Brain microvascular endothelial cell (primary cell): ENCODE measurements around the gene CHST11.

ENCODE experiments used
- DNase-seq: peaks from one replicate; pipeline ENCODE4 v3.0.0-alpha.2; 2020
- H3K27ac ChIP-seq: fragments of 250-450 bp; sonication (Bioruptor Pico); 2 replicates; pipeline ENCODE4 v1.5.1; 2020; ENCODE audit warnings: mild to moderate bottlenecking, moderate library complexity
- H3K27me3 ChIP-seq: fragments of 250-450 bp; sonication (Bioruptor Pico); replicated peaks from 2 replicates; pipeline ENCODE4 v1.5.1; 2020; ENCODE audit warnings: mild to moderate bottlenecking
- H3K36me3 ChIP-seq: fragments of 250-450 bp; sonication (Bioruptor Pico); replicated peaks from 2 replicates; pipeline ENCODE4 v1.5.1; 2020; ENCODE audit warnings: mild to moderate bottlenecking
- H3K4me3 ChIP-seq: 2 replicates; pipeline ENCODE4 v1.5.1; 2011; ENCODE audit warnings: low read depth, mild to moderate bottlenecking, control low read depth, low read length, moderate library complexity
- in situ Hi-C: cut with HindIII; loops from 2 replicates; pipeline ENCODE4 v1.10.0; 2017; ENCODE audit warnings: low sequenced_read_pairs, low pct_ligation_motif_present
- TF ChIP-seq, protein P1 (sequence below): IDR thresholded peaks from 2 replicates; pipeline ENCODE4 v1.5.1; 2011; ENCODE audit warnings: low read depth, mild to moderate bottlenecking, moderate library complexity, low read length, control low read depth, inconsistent platforms; ENCODE audit errors: missing control alignments

Gene CHST11

GRCh38 chr12:104729091-104729490 lies 272.3 kb downstream of the CHST11 start:
- TF ChIP-seq, protein P1, sequence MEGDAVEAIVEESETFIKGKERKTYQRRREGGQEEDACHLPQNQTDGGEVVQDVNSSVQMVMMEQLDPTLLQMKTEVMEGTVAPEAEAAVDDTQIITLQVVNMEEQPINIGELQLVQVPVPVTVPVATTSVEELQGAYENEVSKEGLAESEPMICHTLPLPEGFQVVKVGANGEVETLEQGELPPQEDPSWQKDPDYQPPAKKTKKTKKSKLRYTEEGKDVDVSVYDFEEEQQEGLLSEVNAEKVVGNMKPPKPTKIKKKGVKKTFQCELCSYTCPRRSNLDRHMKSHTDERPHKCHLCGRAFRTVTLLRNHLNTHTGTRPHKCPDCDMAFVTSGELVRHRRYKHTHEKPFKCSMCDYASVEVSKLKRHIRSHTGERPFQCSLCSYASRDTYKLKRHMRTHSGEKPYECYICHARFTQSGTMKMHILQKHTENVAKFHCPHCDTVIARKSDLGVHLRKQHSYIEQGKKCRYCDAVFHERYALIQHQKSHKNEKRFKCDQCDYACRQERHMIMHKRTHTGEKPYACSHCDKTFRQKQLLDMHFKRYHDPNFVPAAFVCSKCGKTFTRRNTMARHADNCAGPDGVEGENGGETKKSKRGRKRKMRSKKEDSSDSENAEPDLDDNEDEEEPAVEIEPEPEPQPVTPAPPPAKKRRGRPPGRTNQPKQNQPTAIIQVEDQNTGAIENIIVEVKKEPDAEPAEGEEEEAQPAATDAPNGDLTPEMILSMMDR, result no peak

DNA sequence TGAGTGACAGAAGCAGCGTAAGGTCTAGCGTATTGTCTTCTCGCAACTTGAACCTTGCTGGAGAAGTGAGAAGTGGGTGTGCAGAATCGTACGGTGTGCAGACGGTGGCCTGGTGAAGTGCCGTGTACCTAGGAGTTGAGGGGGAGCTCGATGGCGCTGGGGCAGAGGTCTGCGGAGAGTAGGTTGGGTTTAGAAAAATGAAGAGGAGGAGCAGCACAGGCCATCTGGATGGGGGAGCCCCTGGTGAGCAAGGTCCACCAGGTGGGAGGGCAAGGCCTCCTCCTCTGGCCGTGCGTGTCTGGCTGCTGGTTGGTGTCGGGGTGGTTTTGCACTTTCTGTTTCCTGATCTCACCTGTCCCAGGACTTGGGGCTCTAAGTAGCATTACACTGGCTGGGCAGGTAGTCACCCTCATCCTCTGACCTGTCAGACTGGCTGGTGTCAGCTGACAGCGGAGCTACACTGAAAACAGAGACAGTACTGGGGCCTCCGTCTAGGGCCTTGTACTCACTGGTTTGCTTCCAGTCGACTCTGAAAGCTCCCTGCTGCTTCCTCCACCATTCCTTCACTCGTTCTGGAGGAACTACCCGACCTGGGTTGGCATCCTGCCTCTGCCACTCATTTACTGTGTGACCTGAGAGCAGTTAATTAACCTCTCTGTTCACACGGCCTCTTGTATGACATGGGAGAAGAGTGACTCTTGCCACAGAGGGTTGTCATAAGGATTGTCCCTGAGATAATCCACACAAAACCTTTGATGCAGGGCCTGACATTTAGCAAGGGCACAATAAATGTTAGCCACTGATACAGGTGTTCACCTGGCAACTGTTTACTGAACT lies 273.1 kb downstream of the CHST11 start:
- TF ChIP-seq, protein P1, result no peak
- H3K27me3 ChIP-seq, result no peaks in the 10 kb centered on the region
- no peak for DNase-seq
- in situ Hi-C loops, result no loop called here
- no peak overlapping the region for H3K4me3 ChIP-seq
- H3K36me3 ChIP-seq, result peaks cover 7% of the 10 kb centered on the region
- H3K27ac ChIP-seq, result no peak overlapping the region

More at GRCh38 chr12:104729091-104729490, 272.3 kb downstream of the CHST11 start:
- no peak overlapping the region for H3K4me3 ChIP-seq
- in situ Hi-C loops, result no loop called here
- H3K36me3 ChIP-seq, result peaks cover 7% of the 10 kb centered on the region
- no peaks in the 10 kb centered on the region for H3K27me3 ChIP-seq
- H3K27ac ChIP-seq, result no peak overlapping the region
- DNase-seq, result no peak

- no peak for DNase-seq
- TF ChIP-seq, protein P1, result no peak
- in situ Hi-C loops, result no loop called here
- Histone ChIP-seq H3K36me3 (peaks cover 7% of the 10 kb centered on the region), H3K4me3 (no peak overlapping the region), H3K27me3 (no peaks in the 10 kb centered on the region), H3K27ac (no peak overlapping the region)
Measured at GRCh38 chr12:104730763-104731162, 274.0 kb downstream of the CHST11 start.

DNA sequence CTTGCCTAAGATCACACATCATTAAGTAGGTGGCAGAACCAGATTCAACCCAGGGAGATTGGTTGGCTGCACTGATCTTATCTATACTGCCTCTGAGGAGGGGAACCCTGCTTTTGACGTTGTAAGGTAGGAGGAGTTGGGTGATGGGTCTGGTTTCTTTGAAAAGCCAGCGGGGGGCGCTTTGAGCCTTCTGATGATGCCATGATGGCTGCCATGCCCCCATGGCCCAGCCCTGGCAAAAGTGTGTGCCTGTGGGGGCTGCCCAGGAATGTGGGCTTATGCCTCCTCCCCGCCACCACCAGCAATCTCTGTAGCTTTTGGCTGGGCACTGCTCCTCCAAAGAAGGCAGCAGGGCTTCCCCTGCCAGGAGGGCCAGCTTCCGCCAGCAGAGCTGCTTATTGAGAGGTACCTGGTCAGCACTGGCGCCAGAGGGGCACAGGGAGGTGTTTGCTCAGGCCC lies 277.0 kb downstream of the CHST11 start:
- in situ Hi-C loops, result no loop called here
- Histone ChIP-seq H3K4me3 (no peak overlapping the region), H3K27me3 (no peaks in the 10 kb centered on the region), H3K36me3 (peaks cover 5% of the 10 kb centered on the region), H3K27ac (no peak overlapping the region)
- no peak for DNase-seq
- TF ChIP-seq, protein P1, result peak; percentile 40

DNA sequence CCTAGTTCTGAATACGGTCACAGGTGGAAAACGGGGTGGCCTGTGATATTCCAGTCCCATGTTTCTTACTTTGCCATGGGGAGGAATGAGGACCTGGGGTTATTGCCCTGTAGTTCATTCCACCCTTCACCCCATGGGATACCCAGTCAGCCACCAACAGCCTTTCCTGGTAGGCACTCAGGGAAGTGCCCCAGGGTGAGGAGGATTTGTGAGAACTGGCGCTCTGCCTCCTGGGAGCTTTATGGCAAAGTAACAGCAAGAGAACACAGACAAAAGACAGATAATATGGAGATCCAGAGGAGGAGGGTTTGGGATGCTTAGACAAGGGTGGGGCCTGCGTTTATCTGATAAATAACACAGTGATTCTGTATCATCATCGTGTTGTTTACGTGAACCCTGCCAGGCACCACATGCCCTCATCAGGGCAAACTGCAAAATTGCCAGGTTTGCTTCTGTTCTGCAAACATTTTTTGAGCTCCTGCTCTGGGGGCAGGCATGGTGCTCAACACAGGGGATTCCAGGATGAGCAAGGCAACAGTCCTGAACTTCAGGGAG lies 277.9 kb downstream of the CHST11 start:
- H3K4me3 ChIP-seq, result no peak overlapping the region
- H3K36me3 ChIP-seq, result no peaks in the 10 kb centered on the region
- H3K27me3 ChIP-seq, result no peaks in the 10 kb centered on the region
- H3K27ac ChIP-seq, result no peak overlapping the region
- TF ChIP-seq, protein P1, result no peak
- in situ Hi-C loops, result no loop called here
- no peak for DNase-seq
